ENCODE measurements around the gene SLC12A5. TPM values are rescaled to one million over a fixed set of nuclear protein-coding genes. Genes with fewer than 3 reads are reported as not detected.

The SLC12A5 gene
- total and polyA plus RNA-seq, 9 of the 15 experiments (the other 6 are each of a cell fraction or from before 2014, with no cell fraction given), result 0.36 to 7.5 (median 2.1) TPM

- no peak for TF ChIP-seq ZBTB5 (IDR thresholded peaks at IDR 0.05)
- no peak for TF ChIP-seq ZNF449 (CRISPR knock-in tag; IDR thresholded peaks at IDR 0.05)
- TF ChIP-seq ARID3B (CRISPR knock-in tag; IDR thresholded peaks at IDR 0.05; ENCODE audit: borderline replicate concordance), result no peak
- no peak for TF ChIP-seq L3MBTL2 (IDR thresholded peaks at IDR 0.05)
- no peak for TF ChIP-seq ZNF507 (tag; conservative IDR thresholded peaks at IDR 0.05)
- no peak for TF ChIP-seq FOXO4 (CRISPR knock-in tag; IDR thresholded peaks at IDR 0.05)
- peak; percentile 86 for TF ChIP-seq MIER1 (IDR thresholded peaks at IDR 0.05; ENCODE audit: low read depth)
- TF ChIP-seq SP1 (CRISPR knock-in tag; IDR thresholded peaks at IDR 0.05), result no peak
- 0 out of 2 replicates have a peak, but pooled peaks have one; percentile 14 for TF ChIP-seq TGIF2 (CRISPR knock-in tag; IDR thresholded peaks at IDR 0.05)
- no peak for TF ChIP-seq XRCC3 (IDR thresholded peaks at IDR 0.05)
- peak; percentile 91 for TF ChIP-seq EHMT2 (IDR thresholded peaks at IDR 0.05)
- no peak for TF ChIP-seq ZNF778 (CRISPR knock-in tag; IDR thresholded peaks at IDR 0.05)
- TF ChIP-seq ZNF511 (CRISPR knock-in tag; IDR thresholded peaks at IDR 0.05), result peak; percentile 23; the same call in 1 of the 2 replicates
- no peak for TF ChIP-seq ELF1 (tag; IDR thresholded peaks at IDR 0.05)
- no peak for TF ChIP-seq ZHX1 (conservative IDR thresholded peaks at IDR 0.05; ENCODE audit: low read length)
- no peak for TF ChIP-seq ZNF551 (CRISPR knock-in tag; IDR thresholded peaks at IDR 0.05)
- TF ChIP-seq NCOA4 (IDR thresholded peaks at IDR 0.05; ENCODE audit: partially characterized antibody), result no peak
- TF ChIP-seq HDAC1 (IDR thresholded peaks at IDR 0.05), result no peak
Measured at GRCh38 chr20:46056970-46057855, 28.2 kb downstream of the SLC12A5 start (continued).

Data from K562 (cell line).